H1 (cell line): ENCODE data around the gene DDB1. TPM values are rescaled to one million over a fixed set of nuclear protein-coding genes. Genes with fewer than 3 reads are reported as not detected.

ENCODE experiments used
- CTCF ChIA-PET: fragments of 300-600 bp; sonication (Branson Sonifier 250); formaldehyde crosslinking; loops from one replicate; lab custom pipeline; 2021; ENCODE audit not compliant: partially characterized antibody; lab: Charles Lee
- POLR2A ChIA-PET: fragments of 300-600 bp; sonication (Branson Sonifier 250); formaldehyde crosslinking; loops from one replicate; lab custom pipeline; 2021; ENCODE audit warnings: inconsistent platforms; ENCODE audit not compliant: partially characterized antibody; lab: Charles Lee
- DNase-seq, 2 experiments: peaks; one replicate each; pipeline versions ENCODE4 v3.0.0 to v3.0.0-alpha.2; 2010 to 2022; ENCODE audit warnings: low spot score in 2 of 2, low read depth in 1 of 2, mixed read lengths in 1 of 2
- FAIRE-seq: peaks from 2 replicates; lab custom pipeline; 2011; peaks lifted over from hg19 to GRCh38; lab: Jason Lieb, UNC
- H2AFZ ChIP-seq: 2 replicates; pipeline ENCODE4 v1.8.1; 2012; ENCODE audit warnings: low read length, inconsistent platforms
- H2AK5ac ChIP-seq: 2 replicates; pipeline ENCODE4 v1.6.1; 2013; ENCODE audit warnings: low read depth, low read length
- H2BK120ac ChIP-seq: replicated peaks from 2 replicates; pipeline ENCODE3; 2013; ENCODE audit warnings: low read depth, low read length, inconsistent platforms
- H2BK12ac ChIP-seq: 2 replicates; pipeline ENCODE4 v1.6.1; 2013; ENCODE audit warnings: low read depth, low read length
- H2BK15ac ChIP-seq: 2 replicates; pipeline ENCODE4 v1.6.1; 2013; ENCODE audit warnings: low read length
- H2BK20ac ChIP-seq: 2 replicates; pipeline ENCODE4 v1.6.1; 2013; ENCODE audit warnings: low read length
- H2BK5ac ChIP-seq: 2 replicates; pipeline ENCODE4 v1.6.1; 2013; ENCODE audit warnings: low read depth, low read length
- H3K14ac ChIP-seq: 2 replicates; pipeline ENCODE4 v1.6.1; 2013; ENCODE audit warnings: inconsistent platforms; ENCODE audit not compliant: insufficient read length
- H3K18ac ChIP-seq: 2 replicates; pipeline ENCODE4 v1.6.1; 2013; ENCODE audit warnings: low read length; ENCODE audit errors: extremely low read depth
- H3K23ac ChIP-seq: 2 replicates; pipeline ENCODE4 v1.6.1; 2013; ENCODE audit warnings: inconsistent platforms; ENCODE audit not compliant: insufficient read length
- H3K23me2 ChIP-seq: 2 replicates; pipeline ENCODE4 v1.6.1; 2013; ENCODE audit warnings: low read depth, low read length
- H3K27ac ChIP-seq: 2 replicates; pipeline ENCODE4 v1.6.1; 2011; ENCODE audit warnings: low read depth, low read length, inconsistent platforms
- H3K27me3 ChIP-seq, 4 experiments: replicated peaks in 1 of 4; 1 replicate in 1 of 4; 2 replicates in 3 of 4; pipeline versions ENCODE4 v1.6.1 to v1.8.1; 2011 to 2013; ENCODE audit warnings: low read length in 3 of 4, mild to moderate bottlenecking in 3 of 4, inconsistent platforms in 2 of 4, mixed read lengths in 2 of 4, moderate library complexity in 1 of 4; ENCODE audit not compliant: control insufficient read depth in 3 of 4, insufficient read depth in 3 of 4; ENCODE audit errors: extremely low read depth in 1 of 4
- H3K36me3 ChIP-seq, 4 experiments: 2 replicates each; pipeline versions ENCODE4 v1.6.1 to v1.8.1; 2011 to 2013; ENCODE audit warnings: mild to moderate bottlenecking in 4 of 4, low read length in 3 of 4, moderate library complexity in 2 of 4, control low read depth in 1 of 4, inconsistent platforms in 1 of 4; ENCODE audit not compliant: insufficient read depth in 4 of 4, control insufficient read depth in 2 of 4
- H3K4ac ChIP-seq: replicated peaks from 2 replicates; pipeline ENCODE3; 2013; ENCODE audit warnings: low read length, low read depth, mixed read lengths, inconsistent platforms; ENCODE audit not compliant: insufficient read length
- H3K4me1 ChIP-seq, 4 experiments: replicated peaks in 1 of 4; 1 replicate in 1 of 4; 2 replicates in 3 of 4; pipeline versions ENCODE4 v1.6.1 to v1.8.1; 2011 to 2013; ENCODE audit warnings: low read length in 3 of 4, inconsistent platforms in 2 of 4, mixed read lengths in 1 of 4; ENCODE audit not compliant: insufficient read depth in 4 of 4, control insufficient read depth in 3 of 4
- H3K4me2 ChIP-seq, 2 experiments: 2 replicates each; pipeline versions ENCODE4 v1.6.1 to v1.8.1; 2011 to 2013; ENCODE audit warnings: low read depth in 2 of 2, low read length in 2 of 2, control low read depth in 1 of 2, inconsistent platforms in 1 of 2, mild to moderate bottlenecking in 1 of 2; ENCODE audit not compliant: insufficient read depth in 1 of 2
- H3K4me3 ChIP-seq, 4 experiments: fragments of 200-600, 300-600 bp in 1 of 4; sonication (generic), shearing (Covaris generic), sonication (Bioruptor Twin) in 1 of 4; 2 replicates each; pipeline versions ENCODE4 v1.5.1 to v1.8.1; 2011 to 2016; ENCODE audit warnings: low read length in 4 of 4, low read depth in 3 of 4, control low read depth in 2 of 4, inconsistent platforms in 2 of 4, mild to moderate bottlenecking in 2 of 4, mixed read lengths in 1 of 4, moderate library complexity in 1 of 4; ENCODE audit not compliant: insufficient read depth in 2 of 4; ENCODE audit errors: extremely low read depth in 1 of 4
- H3K56ac ChIP-seq: replicated peaks from 2 replicates; pipeline ENCODE3; 2013; ENCODE audit warnings: low read depth, mild to moderate bottlenecking, mixed read lengths, low read length, inconsistent platforms; ENCODE audit not compliant: insufficient read length
- H3K79me1 ChIP-seq: 2 replicates; pipeline ENCODE4 v1.6.1; 2013; ENCODE audit warnings: low read depth, low read length, control low read depth
- H3K79me2 ChIP-seq, 2 experiments: 2 replicates each; pipeline versions ENCODE4 v1.6.1 to v1.8.1; 2012 to 2013; ENCODE audit warnings: low read length in 2 of 2, mild to moderate bottlenecking in 2 of 2, inconsistent platforms in 1 of 2; ENCODE audit not compliant: insufficient read depth in 2 of 2, control insufficient read depth in 1 of 2
- H3K9ac ChIP-seq, 4 experiments: replicated peaks in 1 of 4; 1 replicate in 1 of 4; 2 replicates in 3 of 4; pipeline versions ENCODE4 v1.6.1 to v1.8.1; 2011 to 2013; ENCODE audit warnings: low read depth in 3 of 4, low read length in 3 of 4, control low read depth in 2 of 4, mild to moderate bottlenecking in 2 of 4, moderate library complexity in 2 of 4, inconsistent platforms in 1 of 4; ENCODE audit errors: extremely low read depth in 1 of 4
- H3K9me3 ChIP-seq, 2 experiments: 2 replicates each; pipeline versions ENCODE4 v1.6.1 to v1.8.1; 2012 to 2013; ENCODE audit warnings: mild to moderate bottlenecking in 2 of 2, moderate library complexity in 2 of 2, control low read depth in 1 of 2, inconsistent platforms in 1 of 2, low read depth in 1 of 2, low read length in 1 of 2, mixed read lengths in 1 of 2; ENCODE audit not compliant: insufficient read depth in 2 of 2
- H4K20me1 ChIP-seq, 2 experiments: replicated peaks in 1 of 2; 2 replicates each; pipeline versions ENCODE3 to v1.8.1; 2011 to 2013; ENCODE audit warnings: inconsistent platforms in 2 of 2, low read length in 2 of 2, mild to moderate bottlenecking in 1 of 2; ENCODE audit not compliant: insufficient read depth in 2 of 2, control insufficient read depth in 1 of 2
- H4K5ac ChIP-seq: 2 replicates; pipeline ENCODE4 v1.6.1; 2013; ENCODE audit warnings: low read length, low read depth, mixed read lengths, inconsistent platforms; ENCODE audit not compliant: insufficient read length
- H4K8ac ChIP-seq: 2 replicates; pipeline ENCODE4 v1.8.0; 2013; ENCODE audit warnings: mild to moderate bottlenecking, moderate library complexity, low read length, inconsistent platforms; ENCODE audit not compliant: insufficient read depth; ENCODE audit errors: extremely low read depth
- H4K91ac ChIP-seq: replicated peaks from 2 replicates; pipeline ENCODE3; 2013; ENCODE audit warnings: low read length, mixed read lengths, inconsistent platforms; ENCODE audit not compliant: insufficient read length
- ASH2L ChIP-seq: fragments of 200-600, 300-600 bp; sonication (generic); IDR thresholded peaks from one replicate; pipeline ENCODE4 v1.7.1; 2017; ENCODE audit warnings: low read length
- CREB1 ChIP-seq: IDR thresholded peaks from 2 replicates; pipeline ENCODE4 v1.6.1; 2012; ENCODE audit warnings: inconsistent platforms
- KDM1A ChIP-seq: fragments of 200-600, 300-600 bp; sonication (generic); IDR thresholded peaks from 2 replicates; pipeline ENCODE4 v1.7.1; 2016; ENCODE audit warnings: mild to moderate bottlenecking, low read length, borderline replicate concordance
- POU5F1 ChIP-seq: IDR thresholded peaks from 2 replicates; pipeline ENCODE4 v1.6.1; 2011; ENCODE audit warnings: low read depth, mild to moderate bottlenecking, low read length, moderate library complexity
- SIRT6 ChIP-seq: IDR thresholded peaks from one replicate; pipeline ENCODE4 v1.7.1; 2012; ENCODE audit warnings: low read length, inconsistent platforms
- YY1 ChIP-seq: IDR thresholded peaks from 2 replicates; pipeline ENCODE4 v1.6.1; 2011; ENCODE audit warnings: low read depth, mild to moderate bottlenecking, low read length
- WGBS, 2 experiments: shearing (Covaris generic) in 1 of 2; methylation state at CpG; one replicate each; pipeline versions ENCODE4 v1.1.6 to v1.1.7; 2013 to 2015; ENCODE audit warnings: low lambda C conversion rate in 2 of 2, mixed read lengths in 2 of 2, inconsistent platforms in 1 of 2, low coverage in 1 of 2, missing lambda C conversion rate in 1 of 2; ENCODE audit not compliant: insufficient replicate concordance in 2 of 2, insufficient coverage in 1 of 2, insufficient read length in 1 of 2; ENCODE audit errors: extremely low coverage in 1 of 2, missing lambda C conversion rate in 1 of 2; 5-methylcytosine and 5-hydroxymethylcytosine counted together
- polyA plus RNA-seq, 7 experiments: library from polyadenylated mRNA; depleted of rRNA in 3 of 7; stranded (reverse) in 5 of 7; unstranded in 2 of 7; fragments of >200 nt in 5 of 7; fragments of 200-250 nt in 2 of 7; gene quantifications; 1 replicate in 5 of 7; 2 replicates in 1 of 7; 4 replicates in 1 of 7; pipeline versions ENCODE4 v1.2.1 to v1.2.3, GENCODE V29; 2011 to 2013; ENCODE audit warnings: missing spikeins in 2 of 7, mixed read lengths in 2 of 7
- total RNA-seq: library from RNA; stranded (reverse); fragmentation: NEBNext Ultra II Directional; extraction: Animal tissue kit (Norgen Biotek cat#: 25700); gene quantifications from 2 replicates; pipeline ENCODE4 v1.2.1, GENCODE V29; 2021
- TF ChIP-seq, protein P1 (sequence below): IDR thresholded peaks from 2 replicates; pipeline ENCODE4 v1.6.1; 2011; ENCODE audit warnings: low read depth, mild to moderate bottlenecking, low read length; ENCODE audit not compliant: insufficient read depth
- TF ChIP-seq, protein P2 (sequence below): IDR thresholded peaks from 2 replicates; pipeline ENCODE4 v1.6.1; 2012; ENCODE audit warnings: low read length, inconsistent platforms
- TF ChIP-seq, protein P3 (sequence below), 3 experiments: IDR thresholded peaks; 1 replicate in 2 of 3; 2 replicates in 1 of 3; pipeline versions ENCODE4 v1.5.1 to v1.6.1; 2011; ENCODE audit warnings: low read length in 3 of 3, mild to moderate bottlenecking in 3 of 3, inconsistent platforms in 2 of 3, low read depth in 1 of 3, moderate library complexity in 1 of 3; ENCODE audit not compliant: insufficient read depth in 1 of 3; ENCODE audit errors: control extremely low read depth in 1 of 3

DDB1 gene
- total and polyA plus RNA-seq, 2 of the 8 experiments (the other 6 are each of a cell fraction or from before 2014, with no cell fraction given): 275 to 306 TPM

DNA sequence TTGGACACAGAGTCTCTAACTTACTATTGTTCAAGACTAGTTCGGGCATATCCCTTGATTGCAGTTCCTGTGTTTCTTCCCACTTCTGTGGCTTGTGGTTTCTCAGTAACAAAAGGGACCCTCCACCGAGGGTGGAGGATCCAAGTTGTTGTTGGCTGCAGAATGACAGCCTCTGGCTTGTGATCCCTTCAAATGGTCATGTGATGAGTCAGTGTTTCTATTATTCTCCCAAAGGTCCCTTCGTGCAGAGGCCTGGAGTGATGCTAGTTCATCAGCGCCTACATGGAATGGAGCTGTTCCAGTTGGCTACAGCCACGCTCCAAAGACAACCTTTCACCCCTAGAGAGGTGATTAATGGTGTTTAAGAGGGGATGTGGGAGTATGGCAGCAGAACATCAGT lies 35.2 kb downstream of the DDB1 start:
- H3K4me3 ChIP-seq: no peak overlapping the region
- H2BK120ac ChIP-seq: no peak overlapping the region
- H3K9ac ChIP-seq: no peak overlapping the region
- no peak overlapping the region for H3K18ac ChIP-seq
- H2BK12ac ChIP-seq: no peak overlapping the region
- no peak overlapping the region for H4K8ac ChIP-seq
- FAIRE-seq (no peak), DNase-seq (no peak)
- no peak overlapping the region for H3K27ac ChIP-seq
- no peak overlapping the region for H4K5ac ChIP-seq
- 91% methylated on average over 5 of the region's 5 CpGs; no CpG with 5 or more reads in 1 of the 2 experiments for WGBS, 2 experiments
- H3K23ac ChIP-seq: no peak overlapping the region
- H3K14ac ChIP-seq: no peak overlapping the region
- H3K27me3 ChIP-seq: peaks cover 1 to 12% (median 7%) of the 10 kb centered on the region in 4 experiments; a peak in 6 of 7 replicates
- H3K79me2 ChIP-seq: no peaks in the 10 kb centered on the region
- no peak overlapping the region for H2AFZ ChIP-seq
- no peaks in the 10 kb centered on the region for H3K79me1 ChIP-seq
- peaks cover 2 to 4% of the 10 kb centered on the region in 2 experiments for H4K20me1 ChIP-seq
- H3K36me3 ChIP-seq: peaks cover 21 to 44% (median 30%) of the 10 kb centered on the region in 4 experiments
- no peak overlapping the region for H2AK5ac ChIP-seq
- no peaks in the 10 kb centered on the region for H3K9me3 ChIP-seq
- H3K4ac ChIP-seq: no peak overlapping the region
- ChIA-PET CTCF (interaction anchor here (2.3 to 3.5 kb wide), 2 partner anchors 43 to 87 kb away, joined by 11 to 16 read pairs; no protein-coding TSS in a partner anchor), POLR2A (interaction anchor here (1.0 to 6.9 kb wide), 9 partner anchors 9 to 63 kb away, joined by 3 to 35 read pairs (median 4); partner anchors contain the start of genes CYB561A3, TKFC and TMEM138)
- H2BK15ac ChIP-seq: 0 out of 2 replicates have a peak overlapping the region, but pooled peaks have one; percentile 16
- H3K4me2 ChIP-seq: no peak overlapping the region
- 0 out of 2 replicates have a peak overlapping the region, but pooled peaks have one; percentile 26 for H2BK5ac ChIP-seq
- H3K56ac ChIP-seq: no peak overlapping the region
- H3K23me2 ChIP-seq: peaks cover 10% of the 10 kb centered on the region; the same call in 1 of the 2 replicates
- no peak overlapping the region for H4K91ac ChIP-seq
- peaks cover 2 to 9% (median 8%) of the 10 kb centered on the region in 4 experiments for H3K4me1 ChIP-seq
- no peak overlapping the region for H2BK20ac ChIP-seq
- TF ChIP-seq, protein P1, sequence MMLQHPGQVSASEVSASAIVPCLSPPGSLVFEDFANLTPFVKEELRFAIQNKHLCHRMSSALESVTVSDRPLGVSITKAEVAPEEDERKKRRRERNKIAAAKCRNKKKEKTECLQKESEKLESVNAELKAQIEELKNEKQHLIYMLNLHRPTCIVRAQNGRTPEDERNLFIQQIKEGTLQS: no peak
- no peak for TF ChIP-seq SIRT6
- TF ChIP-seq, protein P2, sequence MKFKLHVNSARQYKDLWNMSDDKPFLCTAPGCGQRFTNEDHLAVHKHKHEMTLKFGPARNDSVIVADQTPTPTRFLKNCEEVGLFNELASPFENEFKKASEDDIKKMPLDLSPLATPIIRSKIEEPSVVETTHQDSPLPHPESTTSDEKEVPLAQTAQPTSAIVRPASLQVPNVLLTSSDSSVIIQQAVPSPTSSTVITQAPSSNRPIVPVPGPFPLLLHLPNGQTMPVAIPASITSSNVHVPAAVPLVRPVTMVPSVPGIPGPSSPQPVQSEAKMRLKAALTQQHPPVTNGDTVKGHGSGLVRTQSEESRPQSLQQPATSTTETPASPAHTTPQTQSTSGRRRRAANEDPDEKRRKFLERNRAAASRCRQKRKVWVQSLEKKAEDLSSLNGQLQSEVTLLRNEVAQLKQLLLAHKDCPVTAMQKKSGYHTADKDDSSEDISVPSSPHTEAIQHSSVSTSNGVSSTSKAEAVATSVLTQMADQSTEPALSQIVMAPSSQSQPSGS: no peak
- TF ChIP-seq YY1: no peak
- no peak for TF ChIP-seq ASH2L
- TF ChIP-seq, protein P3, sequence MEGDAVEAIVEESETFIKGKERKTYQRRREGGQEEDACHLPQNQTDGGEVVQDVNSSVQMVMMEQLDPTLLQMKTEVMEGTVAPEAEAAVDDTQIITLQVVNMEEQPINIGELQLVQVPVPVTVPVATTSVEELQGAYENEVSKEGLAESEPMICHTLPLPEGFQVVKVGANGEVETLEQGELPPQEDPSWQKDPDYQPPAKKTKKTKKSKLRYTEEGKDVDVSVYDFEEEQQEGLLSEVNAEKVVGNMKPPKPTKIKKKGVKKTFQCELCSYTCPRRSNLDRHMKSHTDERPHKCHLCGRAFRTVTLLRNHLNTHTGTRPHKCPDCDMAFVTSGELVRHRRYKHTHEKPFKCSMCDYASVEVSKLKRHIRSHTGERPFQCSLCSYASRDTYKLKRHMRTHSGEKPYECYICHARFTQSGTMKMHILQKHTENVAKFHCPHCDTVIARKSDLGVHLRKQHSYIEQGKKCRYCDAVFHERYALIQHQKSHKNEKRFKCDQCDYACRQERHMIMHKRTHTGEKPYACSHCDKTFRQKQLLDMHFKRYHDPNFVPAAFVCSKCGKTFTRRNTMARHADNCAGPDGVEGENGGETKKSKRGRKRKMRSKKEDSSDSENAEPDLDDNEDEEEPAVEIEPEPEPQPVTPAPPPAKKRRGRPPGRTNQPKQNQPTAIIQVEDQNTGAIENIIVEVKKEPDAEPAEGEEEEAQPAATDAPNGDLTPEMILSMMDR (IDR thresholded peaks at IDR 0.05; ENCODE audit: control extremely low read depth in 1 of 3, insufficient read depth in 1 of 3, low read depth in 1 of 3, low read length in 3 of 3): no peak
- TF ChIP-seq CREB1: no peak
- TF ChIP-seq KDM1A: no peak
- TF ChIP-seq POU5F1: no peak
